GM19395 (cell line): ENCODE data around the gene TRIP6.
"Not testable (repeated sequence)": the region's sequence is repeated elsewhere in the genome, so short reads cannot be mapped to it uniquely, and the experiment has no call there.

ENCODE experiments used
- ATAC-seq: cut with Tn5 transposase; IDR thresholded peaks from one replicate; pipeline ENCODE4 v1.9.1; 2021; ENCODE audit warnings: mild to moderate bottlenecking, moderate library complexity; ENCODE audit not compliant: unreplicated experiment

The TRIP6 gene

GRCh38 chr7:100837099-100837836 lies 29.9 kb upstream of the TRIP6 start:
- no peak for ATAC-seq

GRCh38 chr7:100839361-100839760 lies 27.8 kb upstream of the TRIP6 start:
- no peak for ATAC-seq

- no peak for ATAC-seq
These were observed 26.6 kb upstream of the TRIP6 start for GRCh38 chr7:100840470-100841100.

DNA sequence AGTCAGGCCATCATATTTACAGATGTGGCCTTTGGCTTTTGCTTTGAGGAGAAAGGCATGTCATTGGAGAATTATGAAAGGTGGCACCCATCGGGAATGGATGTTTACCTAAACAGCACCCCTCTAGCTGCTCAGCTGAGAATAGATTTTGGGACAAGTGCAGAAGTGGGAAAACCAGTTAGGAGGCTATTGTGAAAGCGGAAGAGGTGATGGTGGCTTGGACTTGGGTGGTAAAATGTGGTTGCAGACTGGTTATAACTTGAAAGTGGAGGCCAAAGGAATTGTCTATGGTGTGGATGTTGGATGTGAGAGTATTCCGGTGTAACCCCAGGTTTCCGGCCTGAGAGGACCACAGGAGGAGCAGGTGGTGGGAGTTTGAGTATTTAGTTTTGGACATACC lies 19.8 kb upstream of the TRIP6 start:
- ATAC-seq = no peak

GRCh38 chr7:100852048-100852872 lies 14.9 kb upstream of the TRIP6 start, which contains the start of gene SLC12A9:
Gene SLC12A9, plus strand, starts transcription at chr7:100852713. Its CDS starts 1,485 bp downstream, at chr7:100854198.
- ATAC-seq = peak; percentile 92

DNA sequence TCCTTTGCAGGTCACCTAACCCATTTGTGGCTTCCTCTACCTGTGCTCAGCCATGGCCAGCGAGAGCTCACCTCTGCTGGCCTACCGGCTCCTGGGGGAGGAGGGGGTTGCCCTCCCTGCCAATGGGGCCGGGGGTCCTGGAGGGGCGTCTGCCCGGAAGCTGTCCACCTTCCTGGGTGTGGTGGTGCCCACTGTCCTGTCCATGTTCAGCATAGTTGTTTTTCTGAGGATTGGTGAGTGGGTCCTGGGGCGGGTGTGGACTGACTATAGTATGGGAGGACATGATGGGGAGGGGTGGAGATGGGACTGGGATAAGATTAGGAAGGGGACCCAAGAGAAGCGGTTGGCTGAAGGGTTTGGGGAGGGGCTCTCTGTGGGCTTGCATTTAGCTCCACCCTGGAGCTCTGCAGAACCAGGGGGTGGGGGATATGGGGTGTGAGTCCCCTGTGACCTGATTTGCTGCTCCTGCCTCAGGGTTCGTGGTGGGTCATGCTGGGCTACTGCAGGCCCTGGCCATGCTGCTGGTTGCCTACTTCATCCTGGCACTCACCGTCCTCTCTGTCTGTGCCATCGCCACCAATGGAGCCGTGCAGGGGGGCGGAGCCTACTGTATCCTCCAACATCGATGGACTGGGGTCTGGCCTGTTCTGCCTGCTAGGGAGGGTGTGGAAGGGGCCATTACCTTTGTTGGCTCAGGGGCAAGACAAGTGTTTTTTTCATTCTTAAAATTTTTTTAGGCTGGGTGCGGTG lies 12.9 kb upstream of the TRIP6 start:
- ATAC-seq = no peak

DNA sequence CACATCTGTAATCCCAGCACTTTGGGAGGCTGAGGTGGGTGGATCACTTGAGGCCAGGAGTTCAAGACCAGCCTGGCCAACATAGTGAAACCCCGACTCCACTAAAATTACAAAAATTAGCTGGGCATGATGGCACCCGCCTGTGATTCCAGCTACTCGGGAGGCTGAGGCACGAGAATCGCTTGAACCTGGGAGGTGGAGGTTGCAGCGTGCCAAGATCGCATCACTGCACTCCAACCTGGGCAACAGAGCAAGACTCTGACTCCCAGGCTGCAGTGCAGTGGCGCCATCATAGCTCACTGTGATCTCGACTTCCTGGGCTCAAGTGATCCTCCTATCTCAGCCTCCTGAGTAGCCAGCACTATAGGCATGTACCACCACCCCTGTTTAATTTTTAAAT lies 12.3 kb upstream of the TRIP6 start:
- not testable (repeated sequence) for ATAC-seq

GRCh38 chr7:100855515-100855914 lies 11.7 kb upstream of the TRIP6 start:
- ATAC-seq = no peak

DNA sequence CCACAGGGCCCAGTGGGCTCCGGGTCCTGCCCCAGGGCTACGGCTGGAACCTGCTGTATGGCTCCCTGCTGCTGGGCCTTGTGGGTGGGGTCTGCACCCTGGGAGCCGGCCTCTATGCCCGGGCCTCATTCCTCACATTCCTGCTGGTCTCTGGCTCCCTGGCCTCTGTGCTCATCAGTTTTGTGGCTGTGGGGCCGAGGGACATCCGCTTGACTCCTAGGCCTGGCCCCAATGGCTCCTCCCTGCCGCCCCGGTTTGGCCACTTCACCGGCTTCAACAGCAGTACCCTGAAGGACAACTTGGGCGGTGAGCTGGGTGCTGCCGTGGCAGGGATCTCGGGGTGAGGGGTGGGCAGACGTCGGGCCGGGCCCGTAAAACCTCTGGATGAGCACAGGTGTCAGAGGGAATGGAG lies 10.3 kb upstream of the TRIP6 start:
- ATAC-seq = no peak

DNA sequence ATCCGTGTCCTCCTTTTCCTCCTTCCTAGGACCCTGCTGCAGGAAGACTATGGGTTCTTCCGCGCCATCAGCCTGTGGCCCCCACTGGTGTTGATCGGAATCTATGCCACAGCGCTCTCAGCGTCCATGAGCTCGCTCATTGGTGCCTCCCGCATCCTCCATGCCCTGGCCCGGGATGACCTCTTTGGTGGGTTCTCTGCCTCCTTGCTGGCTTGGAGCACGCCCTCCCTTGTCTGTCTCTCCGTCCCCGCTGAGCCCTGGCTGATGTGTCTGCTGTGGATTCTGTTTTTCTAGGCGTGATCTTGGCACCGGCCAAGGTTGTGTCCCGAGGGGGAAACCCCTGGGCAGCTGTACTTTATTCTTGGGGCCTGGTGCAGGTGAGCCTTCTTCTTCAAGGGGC lies 7.3 kb upstream of the TRIP6 start:
- ATAC-seq = no peak

GRCh38 chr7:100860702-100861615 lies 6.2 kb upstream of the TRIP6 start:
- ATAC-seq = no peak

DNA sequence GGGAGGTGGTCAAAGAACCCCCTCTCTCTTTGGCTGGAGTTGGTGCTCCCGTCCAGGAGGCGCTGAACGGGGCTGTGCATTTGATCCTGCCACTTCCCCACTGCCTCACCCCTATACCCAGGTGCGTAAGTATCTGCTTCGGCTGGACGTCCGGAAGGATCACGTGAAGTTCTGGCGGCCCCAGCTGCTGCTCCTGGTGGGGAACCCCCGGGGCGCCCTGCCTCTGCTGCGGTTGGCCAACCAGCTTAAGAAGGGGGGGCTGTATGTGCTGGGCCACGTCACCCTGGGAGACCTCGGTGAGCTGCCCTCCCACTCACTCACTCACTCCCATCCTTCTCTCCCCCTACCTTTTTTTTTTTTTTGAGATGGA lies 5.6 kb upstream of the TRIP6 start:
- ATAC-seq = no peak

GRCh38 chr7:100863406-100863950 lies 3.7 kb upstream of the TRIP6 start:
- no peak for ATAC-seq

DNA sequence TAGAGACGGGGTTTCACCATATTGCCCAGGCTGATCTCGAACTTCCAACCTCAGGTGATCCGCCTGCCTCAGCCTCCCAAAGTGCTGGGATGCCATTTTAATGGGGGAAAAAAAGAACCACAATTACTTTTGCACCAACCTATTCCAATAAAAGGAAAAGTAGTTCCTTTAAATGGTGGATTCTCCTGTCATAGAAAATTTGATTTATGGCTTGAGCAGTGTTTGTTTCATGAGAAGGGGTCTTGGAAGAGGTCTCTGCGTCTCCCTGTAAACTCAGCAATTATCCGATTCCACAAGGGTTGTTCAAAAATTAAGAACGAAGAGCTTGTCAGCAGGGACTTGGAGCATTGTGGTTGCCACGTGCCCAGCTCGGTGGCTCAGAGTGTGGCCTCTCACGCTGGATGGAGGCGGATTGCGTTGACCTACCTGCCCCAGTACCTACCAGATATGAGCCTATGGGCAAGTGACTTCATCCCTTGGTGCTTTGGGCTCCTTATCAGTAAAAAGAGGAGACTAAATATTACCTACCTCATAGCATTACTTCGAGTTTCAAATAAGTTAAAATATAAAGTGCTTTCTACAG lies 2.8 kb upstream of the TRIP6 start:
- no peak for ATAC-seq

- no peak for ATAC-seq
These were observed 1.7 kb upstream of the TRIP6 start for GRCh38 chr7:100865372-100865911.

GRCh38 chr7:100865938-100866728 lies 1.1 kb upstream of the TRIP6 start:
- no peak for ATAC-seq

DNA sequence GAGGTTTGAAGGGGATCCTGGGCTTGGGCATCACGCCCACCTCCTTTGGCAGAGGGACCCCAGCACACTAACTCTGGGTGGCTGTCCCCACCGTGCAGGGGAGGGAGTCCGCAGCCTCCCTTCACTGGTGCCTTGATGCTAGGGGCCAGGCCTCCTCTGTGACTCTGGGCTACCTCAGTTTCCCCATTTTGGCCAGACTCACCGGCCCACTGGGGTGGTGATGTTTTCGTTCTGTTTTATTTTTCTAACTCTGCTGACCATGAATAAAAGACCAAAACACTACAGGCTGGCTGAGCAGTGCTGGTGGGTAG lies 503 bp upstream of the TRIP6 start:
- no peak for ATAC-seq

DNA sequence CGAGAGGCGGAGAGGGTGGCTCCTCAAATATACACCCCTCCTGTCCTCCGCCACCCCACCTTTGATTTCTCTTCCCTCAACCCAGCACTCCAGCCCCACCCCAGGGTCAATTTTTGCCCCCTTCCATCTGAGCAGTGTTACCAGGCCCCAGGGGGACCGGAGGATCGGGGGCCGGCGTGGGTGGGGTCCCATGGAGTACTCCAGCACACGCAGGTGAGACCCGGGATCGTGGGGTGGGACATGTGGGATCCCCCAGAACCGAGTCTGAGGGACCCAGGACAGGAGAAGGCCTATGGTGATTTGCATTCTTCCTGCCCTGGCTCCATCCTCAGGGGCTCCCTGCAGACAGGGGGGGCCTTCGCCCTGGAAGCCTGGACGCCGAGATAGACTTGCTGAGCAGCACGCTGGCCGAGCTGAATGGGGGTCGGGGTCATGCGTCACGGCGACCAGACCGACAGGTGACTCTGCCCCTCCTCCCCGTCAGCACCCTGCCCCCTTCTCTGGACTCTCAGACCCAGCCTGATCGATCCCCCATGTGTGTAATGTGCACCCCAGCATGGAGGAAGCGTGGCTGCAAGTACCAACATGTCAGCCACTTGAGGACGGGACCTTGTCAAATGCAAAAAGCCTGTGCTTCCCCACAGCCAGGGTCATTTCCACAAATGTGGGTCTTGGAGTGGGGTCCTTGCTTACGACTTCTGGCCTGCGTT lies 744 bp downstream of the TRIP6 start:
- no peak for ATAC-seq
